SK-N-DZ (cell line): ENCODE data around the gene NRXN2.
"Not testable (repeated sequence)": the region's sequence is repeated elsewhere in the genome, so short reads cannot be mapped to it uniquely, and the experiment has no call there.

ENCODE experiments used
- DNase-seq: peaks from one replicate; pipeline ENCODE4 v3.0.0-alpha.2; 2015; ENCODE audit warnings: low spot score

Gene NRXN2

DNA sequence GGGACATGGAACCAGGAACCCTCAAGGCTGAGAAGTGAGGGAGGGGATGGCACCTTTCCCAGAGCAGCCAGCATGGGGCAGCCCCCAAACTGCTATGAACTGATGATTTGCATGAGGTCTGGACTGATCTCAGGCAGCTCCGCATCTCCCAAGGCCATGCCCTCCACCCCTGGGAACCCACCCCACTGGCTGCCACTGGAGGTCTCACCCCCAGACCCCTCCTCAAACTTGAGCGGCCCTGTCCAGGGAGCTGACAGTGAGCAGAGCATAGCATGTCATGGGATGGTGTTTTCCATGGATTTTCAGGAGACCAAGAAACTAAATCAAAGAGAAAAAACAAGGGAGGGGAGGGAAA, 46.8 kb downstream of the NRXN2 start:
- DNase-seq = no peak

DNA sequence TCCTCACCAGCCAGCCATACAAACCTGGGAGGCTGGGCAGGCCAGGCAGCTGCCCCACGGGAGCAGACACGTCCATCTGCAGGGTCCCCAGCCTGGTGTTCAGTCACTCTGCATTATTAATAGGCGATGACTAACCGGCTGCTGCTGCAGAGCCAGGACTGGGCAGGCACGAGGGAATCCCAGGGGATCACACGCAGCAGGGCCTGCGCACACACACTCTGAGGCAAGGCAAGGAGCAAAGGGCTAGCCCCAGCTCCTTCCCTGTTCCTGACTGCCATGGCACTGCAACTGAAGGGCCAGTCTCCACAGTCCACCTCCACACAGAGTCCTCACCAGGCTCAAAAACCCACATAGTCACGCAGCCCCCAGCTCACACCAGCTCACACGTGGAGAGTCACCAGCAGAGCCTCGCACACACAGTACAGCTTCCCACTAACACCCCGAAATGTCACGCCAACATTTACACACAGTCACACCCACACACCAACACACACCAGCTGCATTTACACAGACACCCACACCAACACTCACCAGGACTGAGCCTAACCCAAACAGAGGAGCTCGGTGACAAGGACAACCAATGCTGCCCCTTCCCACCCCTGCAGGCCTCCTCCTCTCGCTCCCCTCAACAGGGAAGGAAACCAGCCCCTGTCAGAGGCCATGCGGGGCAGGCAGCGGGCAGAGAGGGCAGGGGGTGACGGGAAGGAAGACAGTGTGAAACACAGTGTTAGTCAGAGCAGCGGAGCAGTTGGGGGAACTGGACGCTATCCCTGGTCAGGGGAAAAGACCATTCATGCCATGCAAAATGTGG, 47.3 kb downstream of the NRXN2 start:
- peak; percentile 94 for DNase-seq

DNA sequence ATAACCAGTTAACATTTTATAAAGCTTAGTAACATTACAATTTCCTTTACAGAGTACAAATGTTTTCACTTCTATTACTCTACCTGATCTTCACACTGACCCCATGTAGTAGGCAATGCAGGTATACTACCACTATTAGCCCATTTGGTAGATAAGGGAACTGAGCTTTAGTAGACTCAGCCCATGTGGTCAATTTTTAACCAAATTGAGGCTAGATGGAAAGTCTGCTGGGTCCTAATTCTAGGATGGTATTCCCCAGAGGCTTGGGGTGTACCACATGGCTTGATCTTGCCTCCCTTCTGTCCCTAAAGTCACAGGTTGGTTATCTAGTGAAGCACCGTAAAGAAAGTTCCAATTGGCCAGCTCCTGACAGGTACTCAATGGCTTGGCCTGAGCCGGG, 48.2 kb downstream of the NRXN2 start:
- no peak for DNase-seq

DNA sequence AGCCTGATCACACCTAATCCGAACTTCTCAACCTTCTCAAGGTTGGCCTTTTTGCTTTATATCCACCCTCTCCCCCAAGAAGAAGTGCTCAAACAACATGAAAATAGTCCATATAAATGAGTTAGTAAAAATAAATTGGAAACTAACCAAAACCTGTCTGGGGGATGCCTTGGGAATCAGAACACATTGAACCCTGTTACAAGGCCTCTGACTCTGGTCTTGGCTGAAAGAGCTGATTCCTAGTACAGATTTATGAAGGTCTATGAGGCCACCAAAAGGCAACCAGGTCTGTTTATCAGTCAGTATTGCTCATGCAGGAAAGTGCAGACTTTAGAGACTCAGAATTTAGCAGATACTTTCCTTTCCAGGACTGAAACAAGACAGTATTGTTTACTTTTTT, 49.7 kb downstream of the NRXN2 start:
- no peak for DNase-seq

DNA sequence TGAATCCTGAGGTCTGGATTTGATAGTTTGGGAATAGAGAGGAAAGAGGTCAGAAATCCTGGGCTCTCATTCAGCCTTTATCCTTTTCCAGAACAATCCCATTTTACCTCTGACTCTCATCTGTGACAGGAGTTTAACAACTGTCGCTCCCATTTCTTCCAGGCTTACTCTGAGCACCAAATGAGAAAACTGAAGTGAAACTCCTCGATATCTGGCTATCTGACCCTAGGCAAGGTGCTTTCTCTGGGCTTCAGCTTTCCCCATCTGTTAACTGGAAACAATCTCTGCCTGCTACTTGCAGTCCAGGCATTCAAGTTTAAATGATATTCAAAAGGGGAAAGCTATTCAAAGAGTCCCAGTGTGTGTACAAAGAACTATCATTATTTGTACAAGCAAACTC, 50.1 kb downstream of the NRXN2 start:
- DNase-seq = no peak

DNA sequence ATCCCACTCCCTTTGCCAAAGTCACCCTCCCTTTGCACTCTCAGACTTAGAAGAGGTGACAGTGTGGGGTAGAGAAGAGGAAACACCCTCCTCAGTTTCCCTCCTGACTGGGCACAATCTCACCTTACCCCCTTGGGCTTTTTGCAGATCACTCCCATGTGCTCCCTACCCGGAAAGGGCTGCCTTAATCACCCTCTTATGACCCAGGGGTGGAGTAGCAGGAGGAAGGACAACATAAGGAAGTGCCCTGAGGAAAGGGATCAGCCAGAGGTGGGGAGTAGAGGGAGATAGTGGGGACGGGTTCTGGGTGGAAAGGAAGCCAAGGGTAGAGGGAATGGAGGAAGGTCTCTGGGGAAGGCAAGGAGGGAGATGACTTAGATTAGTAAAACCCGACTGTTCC, 52.0 kb downstream of the NRXN2 start:
- DNase-seq = no peak

DNA sequence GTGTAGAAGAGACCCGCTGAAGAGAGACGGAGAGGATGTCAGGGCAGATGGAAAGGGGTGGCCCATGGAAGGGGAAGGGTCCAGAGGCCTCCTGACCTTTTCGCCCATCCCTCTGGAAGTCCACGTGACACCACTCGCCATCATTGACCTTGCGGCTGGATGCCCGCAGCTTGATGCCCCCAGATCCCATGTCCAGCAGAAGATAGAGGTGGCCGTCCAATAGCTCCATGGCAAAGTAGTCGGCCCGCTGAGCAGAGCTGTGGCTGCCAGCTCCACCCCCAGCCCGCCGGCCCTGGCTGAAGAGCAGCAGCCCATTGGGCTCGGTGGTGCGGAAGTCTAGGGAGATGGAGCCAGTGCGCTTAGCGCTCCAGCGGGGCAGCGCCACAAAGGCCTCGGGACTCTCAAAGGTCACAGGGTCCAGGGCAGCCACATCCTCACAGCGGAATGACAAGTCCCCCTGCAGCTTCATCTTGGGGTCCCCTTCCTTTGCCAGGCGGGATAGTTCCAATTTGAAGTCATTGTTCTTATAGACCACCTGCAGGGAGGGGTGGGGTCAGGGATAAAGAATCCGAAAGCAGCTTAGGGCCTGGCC, 55.7 kb downstream of the NRXN2 start:
- no peak for DNase-seq

DNA sequence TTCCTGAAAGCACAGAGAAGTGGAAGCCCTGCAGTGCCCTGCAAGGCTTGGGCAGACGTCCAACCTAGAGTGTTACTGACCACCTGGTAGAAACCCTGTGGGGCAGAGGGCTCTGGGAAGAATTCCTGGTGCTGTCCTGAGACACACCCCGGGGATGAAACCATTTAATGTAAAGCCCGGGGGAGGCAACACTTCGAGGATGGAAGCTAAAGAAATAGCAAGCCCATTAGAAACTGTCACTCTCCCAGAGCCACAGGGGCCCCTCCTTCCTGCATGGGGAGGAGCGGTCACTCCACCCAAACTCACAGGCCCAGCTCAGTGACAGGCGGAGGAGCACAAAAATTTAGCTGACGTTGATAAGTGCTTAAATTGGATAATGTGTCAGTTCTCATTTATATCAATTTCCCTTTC, 57.6 kb downstream of the NRXN2 start:
- peak; percentile 45 for DNase-seq

DNA sequence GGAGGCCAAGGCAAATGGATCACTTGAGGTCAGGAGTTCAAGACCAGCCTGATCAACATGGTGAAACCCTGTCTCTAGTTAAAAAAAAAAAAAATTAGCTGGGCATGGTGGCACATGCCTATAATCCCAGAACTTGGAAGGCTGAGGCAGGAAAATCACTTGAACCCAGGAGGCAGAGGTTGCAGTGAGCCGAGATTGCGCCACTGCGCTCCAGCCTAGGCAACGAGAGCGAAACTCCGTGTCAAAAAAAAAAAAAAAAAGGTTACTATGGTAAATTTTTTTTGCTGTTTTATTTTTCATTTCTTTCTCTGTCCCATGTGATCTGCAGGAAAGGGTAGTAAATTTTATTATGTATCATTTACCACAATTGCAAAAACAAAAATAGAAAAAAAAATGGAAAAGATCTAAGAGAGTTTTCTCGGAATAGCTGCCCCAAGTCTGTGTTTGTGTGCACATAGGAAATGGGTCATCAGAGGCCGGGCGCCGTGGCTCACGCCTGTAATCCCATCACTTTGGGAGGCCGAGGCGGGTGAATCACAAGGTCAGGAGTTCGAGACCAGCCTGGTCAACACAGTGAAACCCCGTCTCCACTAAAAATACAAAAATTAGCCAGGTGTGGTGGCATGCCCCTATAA, 58.6 kb downstream of the NRXN2 start:
- DNase-seq = not testable (repeated sequence)

DNA sequence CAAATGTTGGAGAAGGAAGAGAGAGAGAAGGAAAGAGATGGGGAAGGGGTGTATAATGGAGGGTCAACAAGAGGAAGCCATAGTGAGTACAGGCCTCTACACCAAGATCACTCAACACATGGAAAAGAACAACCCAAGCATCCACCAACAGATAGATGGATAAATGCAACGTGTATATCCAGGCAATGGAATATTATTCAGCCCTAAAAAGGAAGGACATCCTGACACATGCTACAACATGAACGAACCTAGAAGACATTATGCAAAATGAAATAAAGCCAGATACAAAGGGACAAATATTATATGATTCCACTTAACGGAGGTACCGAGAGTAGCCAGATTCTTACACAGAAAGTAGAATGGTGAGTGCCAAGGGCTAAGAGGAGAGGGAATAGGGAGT, 59.3 kb downstream of the NRXN2 start:
- no peak for DNase-seq

DNA sequence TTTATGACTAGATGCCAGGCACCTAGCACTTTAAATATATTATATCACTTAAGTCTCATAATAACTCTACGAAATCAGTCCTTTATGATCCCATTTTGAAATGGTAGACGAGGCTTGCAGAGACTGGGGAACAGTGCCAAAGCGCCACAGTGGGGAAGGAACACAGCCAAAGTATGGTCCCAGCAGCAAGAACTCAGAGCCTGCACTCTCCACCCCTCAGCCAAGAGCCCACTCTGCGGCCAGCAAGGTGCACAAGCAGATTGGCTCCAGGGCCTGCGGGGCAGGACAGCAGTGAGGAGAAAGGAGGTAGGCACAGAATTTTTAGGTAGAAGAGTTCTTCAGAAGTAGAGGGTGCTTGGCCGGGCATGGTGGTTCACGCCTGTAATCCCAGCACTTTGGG, 61.4 kb downstream of the NRXN2 start:
- no peak for DNase-seq

DNA sequence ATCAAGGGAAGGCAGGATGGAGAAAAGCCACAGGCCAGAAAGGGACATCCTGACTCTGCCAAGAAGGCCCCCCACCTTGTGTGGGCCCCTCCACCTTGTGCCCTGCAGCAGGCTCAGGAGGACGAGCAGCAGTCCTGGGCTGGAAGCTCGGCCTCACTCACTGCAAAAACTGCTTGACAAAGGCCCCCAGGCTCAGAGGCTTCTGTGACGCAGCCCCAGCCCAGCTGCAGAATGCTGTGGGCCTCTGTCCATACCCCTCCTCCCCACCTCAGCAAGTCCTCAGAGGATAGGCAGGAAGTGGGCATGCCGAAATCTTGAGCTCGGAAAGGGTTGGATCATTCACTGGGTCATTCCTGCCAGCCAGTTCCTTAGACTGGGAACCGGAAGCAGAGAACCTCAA, 61.9 kb downstream of the NRXN2 start:
- no peak for DNase-seq

DNA sequence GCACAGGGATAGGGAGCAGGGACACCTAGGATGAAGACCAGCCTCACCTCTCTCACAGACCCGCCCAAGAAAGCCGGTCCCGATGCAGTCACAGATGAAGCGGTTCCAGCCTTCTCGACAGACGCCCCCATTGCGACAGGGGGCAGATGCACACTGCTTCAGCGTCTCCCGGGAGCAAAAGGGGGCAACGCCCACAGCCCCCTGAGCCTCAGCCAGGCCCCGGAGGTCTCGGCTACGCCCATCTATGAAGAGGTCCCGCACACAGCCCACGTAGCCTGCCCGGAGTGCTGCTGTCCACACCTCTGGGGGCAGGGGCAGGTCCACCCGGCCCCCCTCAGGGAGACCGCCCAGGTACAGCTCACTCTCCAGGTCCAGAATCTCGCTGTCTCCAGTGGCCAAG, 62.3 kb downstream of the NRXN2 start:
- DNase-seq = no peak

DNA sequence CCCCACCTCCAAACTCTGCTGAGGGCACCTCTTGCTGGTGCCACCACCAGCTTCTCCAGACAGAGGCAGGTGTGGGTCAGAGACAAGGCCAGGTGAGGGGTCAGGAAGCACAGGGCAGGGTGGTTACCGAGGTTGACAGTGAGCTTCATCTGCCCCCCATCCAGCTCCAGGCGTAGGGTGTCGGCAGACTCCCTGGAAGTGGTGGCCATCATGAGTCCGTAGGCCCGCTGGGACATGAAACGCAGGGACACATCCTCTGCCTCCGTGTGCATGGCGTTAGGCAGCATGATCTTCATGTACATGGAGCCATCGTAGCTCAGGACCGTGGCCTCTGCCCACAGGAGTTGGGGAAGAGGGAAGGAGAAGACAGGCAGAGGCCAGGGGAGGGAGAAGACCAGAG, 62.8 kb downstream of the NRXN2 start:
- DNase-seq = no peak

DNA sequence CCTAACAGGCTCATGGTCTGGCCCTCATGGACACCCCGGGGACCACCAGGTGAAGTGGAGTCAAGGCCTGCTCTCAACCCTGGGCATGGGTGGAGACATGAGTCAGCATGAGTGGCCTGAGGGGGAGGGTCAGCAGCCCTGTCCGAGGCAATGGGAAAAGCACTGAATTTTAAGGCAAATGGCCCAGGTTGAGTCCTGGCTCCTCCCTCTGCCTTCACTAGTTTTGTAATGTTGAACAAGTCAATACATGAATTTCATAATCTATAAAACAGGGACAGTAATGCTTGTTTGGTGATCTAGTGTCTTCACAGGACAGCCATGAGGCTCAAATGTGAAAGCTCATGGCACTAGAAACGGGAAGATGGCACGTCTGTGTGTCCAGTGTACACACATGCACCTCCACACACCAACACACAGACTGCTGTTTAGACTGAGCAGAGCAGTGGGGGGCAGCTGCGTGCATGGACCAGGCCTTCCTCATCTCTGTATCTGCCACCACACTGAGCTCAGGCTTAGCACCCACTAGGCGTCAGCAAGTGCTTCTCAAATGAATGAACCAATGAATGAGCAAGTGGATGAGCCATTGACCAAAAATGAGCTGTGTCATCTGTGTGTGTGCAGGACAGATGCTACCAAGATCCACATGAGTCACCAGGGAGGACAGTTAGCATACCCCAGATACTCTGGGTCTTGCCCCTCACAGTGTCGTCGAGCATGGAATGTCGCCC, 63.4 kb downstream of the NRXN2 start:
- no peak for DNase-seq

DNA sequence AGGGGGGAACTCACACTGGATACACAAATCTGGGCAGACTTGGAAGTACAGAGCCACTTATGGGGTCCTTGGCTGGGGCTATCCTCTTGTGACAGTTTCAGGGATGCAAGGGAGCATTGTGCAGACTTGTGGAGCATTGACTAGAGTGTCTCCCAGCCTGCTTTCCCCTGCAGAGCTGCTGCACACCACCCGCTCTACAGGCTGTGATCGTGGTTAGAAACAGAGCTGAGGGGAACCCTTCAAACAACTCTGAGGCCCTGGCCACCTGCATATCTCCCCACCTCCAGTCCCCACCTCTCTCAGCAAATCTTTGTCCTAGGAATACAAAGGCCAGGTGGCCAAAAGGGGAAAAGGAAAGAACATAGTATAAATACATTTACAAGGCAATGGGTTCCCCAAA, 64.7 kb downstream of the NRXN2 start:
- no peak for DNase-seq

DNA sequence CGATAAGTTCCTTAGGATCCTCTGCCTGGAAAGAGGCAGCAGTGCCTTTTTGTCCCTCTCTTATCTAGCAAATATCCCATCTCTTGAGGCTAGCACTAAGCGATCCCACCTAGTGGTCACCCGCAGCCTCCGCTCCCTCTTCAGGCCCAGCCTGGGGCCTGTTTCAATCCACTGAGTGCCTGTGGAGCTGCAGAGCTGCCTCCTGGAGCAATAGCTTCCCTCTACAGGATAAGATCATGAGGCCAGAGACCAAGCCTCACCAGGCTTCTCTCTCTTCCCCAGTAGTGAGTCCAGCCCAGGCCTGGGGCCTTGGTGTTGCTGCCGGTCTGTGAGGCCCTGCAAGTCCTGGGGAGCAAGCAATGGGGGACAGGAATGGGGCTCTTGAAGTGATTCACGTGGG, 66.1 kb downstream of the NRXN2 start:
- DNase-seq = peak; percentile 60

DNA sequence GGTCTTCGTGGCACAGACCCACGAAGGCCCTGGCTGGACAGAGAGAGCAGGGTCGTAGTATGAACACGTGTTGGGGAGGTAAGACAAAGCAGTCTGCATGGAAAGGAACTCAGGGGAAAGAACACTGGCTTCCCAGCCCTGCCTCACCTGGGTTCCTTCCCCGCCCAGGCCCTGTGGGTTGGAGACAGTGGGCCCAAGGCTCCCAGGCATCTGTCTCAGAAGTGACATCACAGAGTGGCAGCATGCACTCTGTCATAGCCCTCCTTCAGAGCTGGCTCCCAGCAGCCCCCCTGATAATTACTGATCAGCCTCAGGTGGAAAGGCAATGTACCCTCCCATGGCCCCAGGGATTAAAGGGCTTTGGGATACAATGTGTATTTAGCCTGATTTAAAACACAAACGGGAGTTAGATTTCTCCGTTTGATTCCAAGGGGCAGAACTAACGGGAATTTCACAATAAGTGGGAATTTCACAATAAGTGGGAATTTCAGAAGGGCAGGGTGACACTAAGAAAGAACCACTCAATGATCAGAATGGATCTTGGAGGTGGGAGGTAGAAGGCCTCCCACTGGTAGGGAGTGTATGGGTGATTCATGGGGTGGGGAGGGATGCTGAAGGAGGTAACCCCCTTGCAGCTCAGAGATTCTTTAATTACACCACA, 66.9 kb downstream of the NRXN2 start:
- DNase-seq = no peak

DNA sequence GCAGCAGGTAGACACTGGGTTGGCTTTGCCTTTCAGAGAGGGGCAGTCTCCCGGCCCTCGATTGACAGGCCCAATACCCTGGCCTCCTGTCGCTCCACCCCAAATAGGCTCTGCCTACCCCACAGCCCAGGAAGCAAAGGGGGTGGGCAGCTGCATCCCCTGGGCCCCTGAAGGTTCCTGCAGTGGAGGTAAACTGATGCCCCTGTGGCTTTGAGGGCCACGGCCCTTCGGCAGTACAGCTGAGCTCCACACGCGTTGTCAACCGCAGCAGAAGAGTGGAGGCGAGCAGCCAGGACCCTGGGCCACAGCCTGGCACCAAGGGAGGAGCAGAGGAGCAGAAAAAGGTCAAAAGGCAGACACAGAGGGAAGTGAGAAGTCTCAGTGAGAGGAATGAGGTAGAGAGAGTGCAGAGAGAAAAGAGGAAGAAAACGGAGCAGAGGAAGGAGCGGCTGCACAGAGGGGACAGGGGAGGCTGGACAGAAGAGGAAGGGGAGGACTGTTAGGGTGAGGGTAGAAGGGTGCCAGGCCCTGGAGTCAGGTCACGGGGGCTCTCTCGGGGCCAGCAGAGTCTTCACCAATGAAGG, 67.9 kb downstream of the NRXN2 start:
- no peak for DNase-seq

DNA sequence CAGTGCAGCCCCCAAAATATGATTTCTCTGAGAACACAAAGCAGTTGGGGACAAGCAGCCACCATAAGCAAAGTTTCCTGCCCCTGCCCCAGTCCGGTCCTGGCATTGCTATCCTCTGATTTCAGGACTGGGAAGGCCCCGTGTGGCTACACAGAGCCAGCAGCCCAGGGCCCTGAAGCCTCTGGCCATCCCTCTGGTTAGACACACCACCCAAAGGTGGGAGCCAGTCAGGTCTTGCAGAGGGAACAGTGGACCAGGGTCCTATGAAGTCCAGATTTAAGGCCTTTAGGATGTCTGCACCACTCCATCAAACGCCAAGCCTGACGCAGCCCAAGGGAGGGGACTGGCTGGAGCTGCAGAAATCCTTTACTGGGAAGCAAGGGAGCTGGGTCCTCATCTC, 68.6 kb downstream of the NRXN2 start:
- DNase-seq = no peak

DNA sequence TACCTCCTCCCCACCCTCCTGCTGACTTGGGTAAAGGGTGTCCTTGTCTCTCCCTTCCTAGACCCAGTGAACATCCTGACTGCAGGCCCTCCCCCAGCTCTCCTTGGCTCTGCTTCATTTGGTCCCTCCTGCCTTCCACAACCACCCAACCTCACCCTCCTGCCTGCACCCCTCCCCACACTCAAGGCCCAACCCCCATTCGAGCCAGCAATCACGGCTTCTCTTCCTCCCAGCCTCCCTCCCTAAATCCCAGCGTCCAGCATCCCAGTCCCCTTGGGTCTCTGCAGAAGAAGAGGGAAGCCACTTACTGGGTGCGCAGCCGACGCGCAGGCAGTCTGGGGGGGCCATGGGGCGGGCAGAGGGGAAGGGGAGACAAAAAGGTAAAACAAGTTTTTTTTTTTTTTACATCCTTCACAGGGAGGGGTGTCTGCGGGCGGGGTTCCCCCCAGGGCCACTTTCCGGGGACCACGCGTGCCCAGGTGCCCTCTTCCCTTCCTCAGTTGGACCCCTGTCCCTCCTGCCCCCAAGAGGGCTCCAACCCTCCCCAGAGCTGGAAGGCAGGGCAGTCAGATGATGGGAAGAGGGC, 69.5 kb downstream of the NRXN2 start:
- no peak for DNase-seq
